ENCODE results near the gene PLOD2. TPM values are rescaled to one million over a fixed set of nuclear protein-coding genes. Genes with fewer than 3 reads are reported as not detected.
"Not testable (repeated sequence)": the region's sequence is repeated elsewhere in the genome, so short reads cannot be mapped to it uniquely, and the experiment has no call there.

Gene PLOD2
- total RNA-seq, 1 donor from 2014 or later: 28.0 TPM

DNA sequence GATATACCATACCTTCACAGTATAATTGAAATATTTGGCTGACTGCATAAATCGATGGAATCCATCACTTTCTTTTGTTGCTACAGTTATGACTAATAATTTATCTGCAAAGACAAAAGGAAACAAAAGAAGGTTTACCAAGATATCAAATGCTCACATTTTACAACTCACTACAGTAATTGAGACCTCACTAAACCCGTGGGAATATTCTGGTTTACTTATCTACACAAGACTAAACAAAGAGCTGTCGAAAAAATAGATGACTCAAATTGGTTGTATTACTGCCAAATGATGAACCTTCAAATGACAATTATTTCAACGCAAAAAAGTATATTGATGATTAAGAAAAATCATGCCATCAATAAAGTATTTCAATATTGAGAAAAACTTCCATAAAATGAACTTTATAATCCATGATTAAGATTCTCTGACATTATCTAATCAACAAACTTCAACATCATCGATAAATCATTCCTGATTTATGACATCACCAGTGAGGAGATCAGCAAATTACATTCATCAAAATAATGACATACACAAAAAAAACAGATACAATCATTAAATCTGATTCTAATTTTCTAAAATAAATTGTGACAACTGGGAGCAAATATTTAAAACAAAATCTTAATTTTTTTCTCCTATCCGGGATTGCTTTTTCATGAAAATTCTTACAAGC is 36.7 kb downstream of the PLOD2 start:
- Mint-ChIP-seq H3K9me3 (ENCODE audit: unreplicated experiment) (no peaks in the 10 kb centered on the region), H3K27me3 (ENCODE audit: unreplicated experiment) (no peaks in the 10 kb centered on the region), H3K36me3 (ENCODE audit: low read depth, unreplicated experiment) (peaks cover 13% of the 10 kb centered on the region), H3K4me3 (ENCODE audit: unreplicated experiment) (no peak overlapping the region), H3K4me1 (ENCODE audit: unreplicated experiment) (no peaks in the 10 kb centered on the region), H3K27ac (ENCODE audit: unreplicated experiment) (no peak overlapping the region)
- TF ChIP-seq, protein P1, sequence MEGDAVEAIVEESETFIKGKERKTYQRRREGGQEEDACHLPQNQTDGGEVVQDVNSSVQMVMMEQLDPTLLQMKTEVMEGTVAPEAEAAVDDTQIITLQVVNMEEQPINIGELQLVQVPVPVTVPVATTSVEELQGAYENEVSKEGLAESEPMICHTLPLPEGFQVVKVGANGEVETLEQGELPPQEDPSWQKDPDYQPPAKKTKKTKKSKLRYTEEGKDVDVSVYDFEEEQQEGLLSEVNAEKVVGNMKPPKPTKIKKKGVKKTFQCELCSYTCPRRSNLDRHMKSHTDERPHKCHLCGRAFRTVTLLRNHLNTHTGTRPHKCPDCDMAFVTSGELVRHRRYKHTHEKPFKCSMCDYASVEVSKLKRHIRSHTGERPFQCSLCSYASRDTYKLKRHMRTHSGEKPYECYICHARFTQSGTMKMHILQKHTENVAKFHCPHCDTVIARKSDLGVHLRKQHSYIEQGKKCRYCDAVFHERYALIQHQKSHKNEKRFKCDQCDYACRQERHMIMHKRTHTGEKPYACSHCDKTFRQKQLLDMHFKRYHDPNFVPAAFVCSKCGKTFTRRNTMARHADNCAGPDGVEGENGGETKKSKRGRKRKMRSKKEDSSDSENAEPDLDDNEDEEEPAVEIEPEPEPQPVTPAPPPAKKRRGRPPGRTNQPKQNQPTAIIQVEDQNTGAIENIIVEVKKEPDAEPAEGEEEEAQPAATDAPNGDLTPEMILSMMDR (IDR thresholded peaks at IDR 0.05; ENCODE audit: unreplicated experiment): no peak
- no peak for DNase-seq (ENCODE audit: low spot score)

DNA sequence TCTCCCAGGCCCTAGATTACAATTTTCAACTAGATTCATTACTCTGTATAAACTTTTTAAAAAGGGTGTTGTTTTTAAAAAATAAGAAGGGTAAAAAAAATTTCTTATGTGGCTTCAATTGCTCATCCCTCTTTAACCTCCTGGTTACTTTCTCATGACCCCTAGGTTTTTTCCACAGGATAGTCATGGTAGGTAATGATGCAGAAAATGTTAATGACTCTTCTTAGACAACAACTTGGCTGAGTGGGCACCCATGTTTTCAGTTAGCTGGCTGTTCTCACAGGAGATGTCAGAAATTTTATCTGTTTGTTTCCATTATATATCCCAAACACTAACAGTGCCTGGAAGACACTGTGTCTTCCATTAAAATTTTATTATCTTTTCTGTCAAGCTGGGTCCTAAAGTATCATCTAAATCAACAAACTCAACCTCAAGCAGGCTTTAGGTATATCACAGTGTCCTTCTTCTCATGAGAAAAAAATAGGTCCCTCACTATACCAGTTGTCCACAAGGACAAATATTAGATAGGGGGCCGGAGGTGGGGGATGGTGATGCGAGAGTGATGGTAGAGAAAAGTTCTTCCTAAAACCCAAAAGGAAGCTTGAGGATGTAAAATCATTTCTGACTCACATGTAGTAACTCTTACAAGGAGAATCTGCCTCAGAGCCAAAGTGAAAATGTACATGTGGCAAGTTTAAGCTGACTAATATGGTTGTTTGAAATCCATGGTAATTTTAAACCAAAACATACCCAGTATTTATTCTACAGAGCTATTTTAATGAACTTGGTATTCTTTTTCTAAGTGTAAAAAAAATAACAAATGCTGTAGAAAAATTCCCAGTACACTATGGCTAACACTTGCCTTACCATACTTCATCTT is 43.3 kb downstream of the PLOD2 start:
- no peak overlapping the region for H3K27ac Mint-ChIP-seq (ENCODE audit: unreplicated experiment)
- H3K4me1 Mint-ChIP-seq (ENCODE audit: unreplicated experiment): no peaks in the 10 kb centered on the region
- peaks cover 54% of the 10 kb centered on the region for H3K36me3 Mint-ChIP-seq (ENCODE audit: low read depth, unreplicated experiment)
- TF ChIP-seq, protein P1 (IDR thresholded peaks at IDR 0.05; ENCODE audit: unreplicated experiment): no peak
- H3K4me3 Mint-ChIP-seq (ENCODE audit: unreplicated experiment): no peak overlapping the region
- no peaks in the 10 kb centered on the region for H3K27me3 Mint-ChIP-seq (ENCODE audit: unreplicated experiment)
- DNase-seq (ENCODE audit: low spot score): no peak
- H3K9me3 Mint-ChIP-seq (ENCODE audit: unreplicated experiment): no peaks in the 10 kb centered on the region

- TF ChIP-seq, protein P1 (IDR thresholded peaks at IDR 0.05; ENCODE audit: unreplicated experiment): no peak
- Mint-ChIP-seq H3K4me1 (ENCODE audit: unreplicated experiment) (no peaks in the 10 kb centered on the region), H3K36me3 (ENCODE audit: low read depth, unreplicated experiment) (peaks cover 53% of the 10 kb centered on the region), H3K4me3 (ENCODE audit: unreplicated experiment) (peak overlapping the region; percentile 21), H3K27ac (ENCODE audit: unreplicated experiment) (peak overlapping the region; percentile 9), H3K27me3 (ENCODE audit: unreplicated experiment) (peaks cover 3% of the 10 kb centered on the region), H3K9me3 (ENCODE audit: unreplicated experiment) (no peaks in the 10 kb centered on the region)
- no peak for DNase-seq (ENCODE audit: low spot score)
Observed at GRCh38 chr3:146115619-146116018, 45.4 kb downstream of the PLOD2 start.

DNA sequence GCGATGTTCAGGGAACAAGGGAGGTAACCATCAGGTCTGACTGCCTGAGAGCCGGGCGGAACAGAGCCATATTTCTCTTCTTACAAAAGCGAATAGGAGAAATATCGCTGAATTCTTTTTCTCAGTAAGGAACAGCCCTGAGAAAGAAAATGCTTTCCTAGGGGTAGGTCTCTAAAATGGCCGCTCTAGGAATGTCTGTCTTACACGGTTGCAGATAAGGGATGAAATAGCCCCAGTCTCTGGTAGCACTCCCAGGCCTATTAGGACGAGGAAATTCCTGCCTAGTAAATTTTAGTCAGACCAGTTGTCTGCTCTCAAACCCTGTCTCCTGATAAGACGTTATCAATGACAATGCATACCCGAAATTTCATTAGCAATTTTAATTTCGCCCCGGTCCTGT is 47.2 kb downstream of the PLOD2 start:
- not testable (repeated sequence) for H3K27me3 Mint-ChIP-seq (ENCODE audit: unreplicated experiment); DNase-seq (ENCODE audit: low spot score); H3K27ac Mint-ChIP-seq (ENCODE audit: unreplicated experiment); H3K4me1 Mint-ChIP-seq (ENCODE audit: unreplicated experiment); H3K9me3 Mint-ChIP-seq (ENCODE audit: unreplicated experiment)
- H3K36me3 Mint-ChIP-seq (ENCODE audit: low read depth, unreplicated experiment): peaks cover 40% of the 10 kb centered on the region
- peak overlapping the region; percentile 18 for H3K4me3 Mint-ChIP-seq (ENCODE audit: unreplicated experiment)

DNA sequence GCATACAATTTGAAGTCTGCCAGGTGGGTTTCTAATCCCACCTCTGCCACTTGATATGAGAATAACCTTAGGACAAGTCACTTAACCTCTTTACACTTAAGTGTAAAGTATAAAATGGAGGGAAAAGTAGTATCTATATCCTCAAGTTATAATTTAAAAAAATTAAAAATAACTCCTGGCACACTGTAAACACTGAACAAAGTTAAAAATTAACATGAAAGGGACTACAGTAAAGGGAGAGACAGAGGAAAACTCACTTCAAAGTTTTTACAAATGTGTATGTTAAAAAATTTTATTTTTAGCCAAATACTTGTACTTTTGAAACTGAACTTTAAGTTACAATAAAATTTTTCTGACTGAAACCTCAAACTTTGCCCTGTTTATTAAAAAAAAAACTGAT is 49.6 kb downstream of the PLOD2 start:
- peaks cover 3% of the 10 kb centered on the region for H3K27me3 Mint-ChIP-seq (ENCODE audit: unreplicated experiment)
- no peaks in the 10 kb centered on the region for H3K9me3 Mint-ChIP-seq (ENCODE audit: unreplicated experiment)
- DNase-seq (ENCODE audit: low spot score): no peak
- H3K4me3 Mint-ChIP-seq (ENCODE audit: unreplicated experiment): no peak overlapping the region
- no peak overlapping the region for H3K27ac Mint-ChIP-seq (ENCODE audit: unreplicated experiment)
- no peaks in the 10 kb centered on the region for H3K4me1 Mint-ChIP-seq (ENCODE audit: unreplicated experiment)
- peaks cover 34% of the 10 kb centered on the region for H3K36me3 Mint-ChIP-seq (ENCODE audit: low read depth, unreplicated experiment)
- TF ChIP-seq, protein P1 (IDR thresholded peaks at IDR 0.05; ENCODE audit: unreplicated experiment): no peak
